ENCODE results near the gene MOSPD2. TPM values are rescaled to one million over a fixed set of nuclear protein-coding genes. Genes with fewer than 3 reads are reported as not detected.
A peak's percentile ranks its signal among the peaks of the same experiment; 100 is the strongest.

Gene MOSPD2
- total RNA-seq, 2 experiments from 2014 or later, result 6.4 to 6.8 TPM

GRCh38 chrX:14932136-14932535, 58.9 kb downstream of the MOSPD2 start:
- ATAC-seq (ENCODE audit: poor library complexity) (no peak), DNase-seq (no peak)
- Histone ChIP-seq H3K27me3 (ENCODE audit: control insufficient read depth in 1 of 2, insufficient read depth in 2 of 2, low read length in 2 of 2) (no peaks in the 10 kb centered on the region), H3K4me1 (ENCODE audit: insufficient read depth, low read length) (no peaks in the 10 kb centered on the region), H3K4me3 (ENCODE audit: low read length) (no peak overlapping the region), H3K36me3 (ENCODE audit: insufficient read depth, low read length) (no peaks in the 10 kb centered on the region), H3K9me3 (ENCODE audit: control insufficient read depth in 1 of 2, insufficient read depth in 1 of 2, low read length in 2 of 2) (no peaks in the 10 kb centered on the region), H3K27ac (ENCODE audit: low read depth in 1 of 2, low read length in 2 of 2) (no peak overlapping the region)
- intact Hi-C loops (cut with DNase I, micrococcal nuclease), result no loop called here
- CTCF ChIA-PET, result no interaction called here
- Mint-ChIP-seq H3K27ac (no peak overlapping the region), H3K9me3 (no peaks in the 10 kb centered on the region), H3K36me3 (ENCODE audit: low read depth) (no peaks in the 10 kb centered on the region), H3K4me3 (no peak overlapping the region), H3K4me1 (ENCODE audit: low read depth) (no peaks in the 10 kb centered on the region), H3K27me3 (peaks cover 3% of the 10 kb centered on the region)
- POLR2A ChIA-PET, result no interaction called here
- TF ChIP-seq CTCF (IDR thresholded peaks at IDR 0.05), result no peak

GRCh38 chrX:14934423-14934822, 61.2 kb downstream of the MOSPD2 start:
- ChIA-PET CTCF (no interaction called here), POLR2A (no interaction called here)
- Histone ChIP-seq H3K27ac (ENCODE audit: low read depth in 1 of 2, low read length in 2 of 2) (no peak overlapping the region), H3K4me1 (ENCODE audit: insufficient read depth, low read length) (no peaks in the 10 kb centered on the region), H3K9me3 (ENCODE audit: control insufficient read depth in 1 of 2, insufficient read depth in 1 of 2, low read length in 2 of 2) (no peaks in the 10 kb centered on the region), H3K36me3 (ENCODE audit: insufficient read depth, low read length) (no peaks in the 10 kb centered on the region), H3K27me3 (ENCODE audit: control insufficient read depth in 1 of 2, insufficient read depth in 2 of 2, low read length in 2 of 2) (no peaks in the 10 kb centered on the region), H3K4me3 (ENCODE audit: low read length) (no peak overlapping the region)
- H3K4me1 Mint-ChIP-seq (ENCODE audit: low read depth), result no peaks in the 10 kb centered on the region
- peaks cover 3% of the 10 kb centered on the region for H3K27me3 Mint-ChIP-seq
- TF ChIP-seq CTCF (IDR thresholded peaks at IDR 0.05), result no peak
- DNase-seq, result no peak
- no peak for ATAC-seq (ENCODE audit: poor library complexity)
- no peaks in the 10 kb centered on the region for H3K9me3 Mint-ChIP-seq
- H3K4me3 Mint-ChIP-seq, result no peak overlapping the region
- H3K36me3 Mint-ChIP-seq (ENCODE audit: low read depth), result no peaks in the 10 kb centered on the region
- intact Hi-C loops (cut with DNase I, micrococcal nuclease), result no loop called here
- no peak overlapping the region for H3K27ac Mint-ChIP-seq

- POLR2A ChIA-PET, result no interaction called here
Observed at GRCh38 chrX:14936561-14936960, 63.3 kb downstream of the MOSPD2 start.

More at GRCh38 chrX:14936561-14936960, 63.3 kb downstream of the MOSPD2 start:
- no peak for ATAC-seq (ENCODE audit: poor library complexity)
- no peaks in the 10 kb centered on the region for H3K36me3 Mint-ChIP-seq (ENCODE audit: low read depth)
- H3K9me3 Mint-ChIP-seq, result no peaks in the 10 kb centered on the region
- no peak for TF ChIP-seq CTCF (IDR thresholded peaks at IDR 0.05)
- no peaks in the 10 kb centered on the region for H3K27me3 ChIP-seq (ENCODE audit: control insufficient read depth in 1 of 2, insufficient read depth in 2 of 2, low read length in 2 of 2)
- H3K4me3 ChIP-seq (ENCODE audit: low read length), result no peak overlapping the region
- CTCF ChIA-PET, result no interaction called here
- H3K4me1 Mint-ChIP-seq (ENCODE audit: low read depth), result no peaks in the 10 kb centered on the region
- H3K4me1 ChIP-seq (ENCODE audit: insufficient read depth, low read length), result no peaks in the 10 kb centered on the region
- intact Hi-C loops (cut with DNase I, micrococcal nuclease), result no loop called here
- H3K27ac Mint-ChIP-seq, result no peak overlapping the region
- H3K9me3 ChIP-seq (ENCODE audit: control insufficient read depth in 1 of 2, insufficient read depth in 1 of 2, low read length in 2 of 2), result no peaks in the 10 kb centered on the region
- H3K4me3 Mint-ChIP-seq, result no peak overlapping the region
- no peak overlapping the region for H3K27ac ChIP-seq (ENCODE audit: low read depth in 1 of 2, low read length in 2 of 2)
- no peaks in the 10 kb centered on the region for H3K36me3 ChIP-seq (ENCODE audit: insufficient read depth, low read length)
- peaks cover 3% of the 10 kb centered on the region for H3K27me3 Mint-ChIP-seq
- peak in 1 of 14 experiments; percentile 0 for DNase-seq

All from CD4-positive, alpha-beta T cell (primary cell).